SIG-M5 treated with dmso at 0.1 percent for 504 hours (cell line): Measurements from ENCODE around the gene SHISA6.

Experiments used
- DNase-seq: peaks from one replicate; lab custom pipeline; 2025; ENCODE audit not compliant: unreplicated experiment; lab: John Stamatoyannopoulos, UW

Gene SHISA6

DNA sequence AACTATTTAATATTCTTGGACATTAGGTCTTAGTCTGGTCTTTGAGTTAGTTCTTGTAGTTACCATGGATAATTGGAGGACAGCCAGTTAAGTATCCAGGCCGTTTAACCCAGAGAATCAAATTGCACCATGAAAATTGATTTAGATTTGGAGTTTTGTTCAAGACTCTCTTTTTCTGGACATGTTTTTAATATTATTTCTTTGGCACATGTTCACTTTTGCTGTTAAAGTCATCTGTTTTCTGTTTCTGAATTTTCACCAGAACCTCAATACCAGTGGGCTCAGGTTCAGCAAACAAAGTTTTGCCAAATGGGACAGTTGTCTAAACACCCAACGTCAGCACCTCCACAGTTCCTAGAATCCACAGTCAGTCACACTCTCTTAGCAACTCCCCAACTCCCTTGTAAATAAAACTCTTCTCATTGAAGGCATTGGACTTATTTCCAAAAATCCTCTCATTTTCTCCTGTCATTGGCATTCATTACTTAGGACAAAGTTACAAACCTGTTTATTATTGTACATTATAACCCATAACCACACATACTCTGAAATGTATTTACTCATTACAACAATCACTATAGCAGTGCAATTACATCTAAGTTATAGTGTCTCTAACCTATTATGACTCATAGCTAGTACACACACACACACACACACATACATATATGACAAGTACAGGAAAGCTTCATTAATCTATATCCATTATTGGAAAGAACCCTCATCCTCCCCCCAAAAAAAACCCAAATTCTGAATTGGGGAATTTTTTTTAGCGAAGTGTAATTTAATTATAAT lies 323.8 kb downstream of the SHISA6 start:
- no peak for DNase-seq

DNA sequence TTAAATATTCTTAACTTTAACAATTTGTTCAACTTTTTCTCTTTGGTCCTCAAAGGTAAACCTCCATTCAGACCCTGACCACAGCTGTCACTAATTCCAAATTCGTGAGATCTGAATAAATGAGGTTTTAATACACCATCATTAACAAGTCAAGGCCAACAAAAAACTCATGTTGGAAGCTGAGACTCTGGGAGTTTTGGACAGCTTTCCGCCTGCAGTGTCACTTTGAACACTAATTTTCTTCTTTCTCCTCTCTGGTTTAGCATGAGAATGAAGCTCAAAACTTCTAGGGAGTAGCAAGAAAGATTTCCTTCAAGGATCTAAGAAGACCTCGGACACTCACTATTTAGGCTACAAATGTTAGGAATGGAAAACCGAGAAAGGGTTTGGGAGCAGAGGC lies 324.6 kb downstream of the SHISA6 start:
- DNase-seq: no peak

DNA sequence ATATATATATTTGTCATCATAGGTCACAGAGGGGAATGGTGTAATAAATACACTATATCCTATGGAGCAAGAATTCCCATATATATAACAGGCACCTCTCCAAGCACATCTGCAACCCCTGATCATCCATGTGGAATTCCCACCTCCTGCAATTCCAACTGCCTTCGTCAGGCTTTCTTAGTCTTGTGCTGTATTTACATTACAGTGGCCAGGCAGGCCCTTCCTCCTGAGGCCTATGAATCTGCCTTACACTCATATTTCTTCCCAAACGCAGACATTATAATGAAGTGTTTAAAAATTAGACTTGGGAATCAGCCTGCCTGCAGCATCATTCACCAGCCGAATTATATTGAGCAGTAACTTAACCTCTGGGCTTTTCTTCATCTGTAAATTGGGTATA lies 338.0 kb downstream of the SHISA6 start:
- no peak for DNase-seq

DNA sequence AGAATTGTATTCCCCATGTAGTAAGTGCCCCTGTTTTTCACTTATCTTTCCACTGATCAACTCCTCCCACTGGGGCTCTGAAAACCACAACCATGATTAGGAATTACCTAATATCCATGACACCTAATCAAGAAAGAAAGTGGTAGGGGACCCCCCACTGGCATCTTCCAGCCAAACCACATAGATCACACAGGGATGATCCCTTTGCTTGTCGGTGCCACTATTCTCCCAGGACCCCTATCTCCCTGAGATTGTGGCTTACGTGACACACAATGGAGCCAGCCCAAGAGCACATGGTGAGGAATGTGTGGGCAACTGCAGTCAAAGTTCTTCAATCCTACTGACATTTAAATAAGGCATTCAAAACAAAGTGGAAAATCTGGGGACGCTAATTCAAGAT lies 339.7 kb downstream of the SHISA6 start:
- DNase-seq: no peak

DNA sequence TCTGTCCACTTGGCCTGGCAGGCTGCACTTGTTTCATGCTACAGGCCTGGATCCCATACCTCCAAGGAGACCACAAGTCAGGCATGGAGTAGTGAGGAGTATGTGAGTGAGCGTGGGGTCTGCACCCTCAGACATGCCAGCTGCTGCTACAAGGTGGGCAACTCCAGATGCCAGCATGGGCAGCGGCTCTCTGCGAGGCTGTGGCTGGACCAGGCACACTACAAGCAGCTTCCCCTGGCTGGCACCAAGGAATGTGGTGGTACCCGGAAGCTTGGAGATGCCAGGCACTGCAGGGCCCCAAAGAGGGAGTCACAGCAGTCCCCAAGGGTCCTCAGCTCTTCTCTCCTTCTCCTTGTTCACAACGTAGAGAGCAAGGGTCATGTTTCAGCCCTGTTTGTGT lies 341.2 kb downstream of the SHISA6 start:
- no peak for DNase-seq

DNA sequence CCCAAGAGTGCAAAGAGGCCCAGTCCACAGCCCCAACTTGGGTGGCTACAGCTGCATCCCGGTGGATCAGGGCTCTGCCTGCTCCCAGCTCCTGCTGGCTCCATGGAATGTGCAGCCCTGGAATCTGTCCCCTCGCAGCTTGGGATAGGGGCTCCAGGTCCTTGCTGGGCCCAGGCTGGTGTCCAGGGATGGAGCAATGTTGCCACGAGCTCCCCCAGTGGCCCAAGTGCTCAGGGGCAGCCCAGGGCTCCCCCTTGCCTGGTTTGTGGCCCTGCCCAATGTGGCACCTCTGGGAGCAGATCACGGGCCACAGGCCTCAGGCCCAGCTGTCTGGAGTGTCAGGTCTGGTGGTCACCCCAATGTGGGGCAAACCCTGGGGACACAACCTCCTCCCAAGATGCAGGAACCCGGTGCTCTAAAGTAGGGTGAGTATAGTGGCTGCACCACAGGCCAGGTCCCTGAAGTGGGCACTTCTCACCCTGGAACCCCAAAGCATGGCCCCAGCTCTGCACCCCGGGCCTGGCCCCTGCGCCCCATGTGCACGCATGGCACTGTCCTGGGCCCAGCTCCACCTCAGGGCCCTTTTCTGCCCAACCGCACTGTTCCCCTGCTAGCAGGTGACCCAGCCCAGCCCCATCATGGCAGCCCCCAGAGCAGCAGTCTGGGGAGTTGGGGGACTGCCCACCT lies 342.4 kb downstream of the SHISA6 start:
- no peak for DNase-seq

DNA sequence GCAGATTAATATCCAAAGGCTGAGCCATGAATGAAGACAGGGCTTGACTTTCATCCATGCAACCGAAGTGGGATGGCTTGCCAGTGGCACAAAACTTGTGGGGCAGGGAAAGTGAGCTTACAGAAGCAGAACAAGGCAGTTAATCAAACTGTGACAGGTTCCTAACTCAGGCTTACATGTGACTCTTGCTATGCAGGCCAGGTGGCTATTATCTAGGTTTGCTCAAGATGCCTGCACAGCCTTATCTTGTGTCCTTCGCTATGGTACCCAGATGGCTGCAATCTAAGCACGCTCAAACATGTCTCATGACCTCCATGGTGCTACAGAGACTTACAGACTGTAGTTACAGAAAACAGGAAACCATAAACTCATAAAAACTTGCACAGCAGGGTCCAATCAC lies 348.7 kb downstream of the SHISA6 start:
- DNase-seq: no peak

DNA sequence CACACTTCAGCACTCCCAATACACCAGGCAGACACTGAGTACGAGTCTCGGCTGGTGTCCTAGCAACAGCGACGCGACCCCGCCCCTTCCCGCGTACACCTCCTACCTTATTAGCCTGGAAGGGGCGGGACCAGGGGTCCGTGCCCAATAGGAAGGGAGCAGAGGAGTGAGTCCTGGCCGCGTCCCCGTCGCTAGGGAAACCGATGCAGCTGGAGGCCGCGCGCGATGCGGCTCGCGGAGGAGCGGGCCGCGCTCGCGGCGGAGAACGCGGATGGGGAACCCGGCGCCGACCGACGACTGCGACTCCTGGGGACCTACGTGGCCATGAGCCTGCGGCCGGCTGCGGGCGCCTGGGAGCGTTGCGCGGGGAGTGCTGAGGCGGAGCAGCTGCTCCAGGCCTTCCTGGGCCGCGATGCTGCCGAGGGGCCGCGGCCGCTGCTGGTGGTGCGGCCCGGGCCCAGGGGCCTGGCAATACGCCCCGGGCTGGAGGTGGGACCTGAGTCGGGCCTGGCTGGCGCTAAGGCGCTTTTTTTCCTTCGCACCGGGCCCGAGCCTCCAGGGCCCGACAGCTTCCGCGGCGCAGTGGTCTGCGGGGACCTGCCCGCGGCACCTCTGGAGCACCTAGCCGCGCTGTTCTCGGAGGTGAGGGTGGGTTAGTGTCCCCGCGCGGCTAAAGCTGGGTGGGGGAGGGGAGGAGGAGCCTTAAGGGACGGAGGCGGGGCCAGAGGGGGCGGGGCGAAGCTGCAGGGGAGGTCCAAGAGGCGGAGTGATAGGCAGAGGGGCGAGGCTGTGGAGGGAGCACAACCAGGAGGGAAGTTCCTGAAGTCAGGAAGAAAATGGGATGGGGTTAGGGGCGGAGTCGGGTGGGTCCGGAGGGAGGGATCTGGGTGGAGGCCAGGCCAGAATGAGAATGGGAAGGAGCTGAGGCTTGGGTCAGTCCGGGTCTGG lies 357.5 kb downstream of the SHISA6 start, which contains the start of gene DNAH9:
TSS of gene DNAH9 (plus strand) at position 197 of the 948 bp plus-strand sequence. CDS start at position 226, 29 bp downstream.
- DNase-seq: no peak

DNA sequence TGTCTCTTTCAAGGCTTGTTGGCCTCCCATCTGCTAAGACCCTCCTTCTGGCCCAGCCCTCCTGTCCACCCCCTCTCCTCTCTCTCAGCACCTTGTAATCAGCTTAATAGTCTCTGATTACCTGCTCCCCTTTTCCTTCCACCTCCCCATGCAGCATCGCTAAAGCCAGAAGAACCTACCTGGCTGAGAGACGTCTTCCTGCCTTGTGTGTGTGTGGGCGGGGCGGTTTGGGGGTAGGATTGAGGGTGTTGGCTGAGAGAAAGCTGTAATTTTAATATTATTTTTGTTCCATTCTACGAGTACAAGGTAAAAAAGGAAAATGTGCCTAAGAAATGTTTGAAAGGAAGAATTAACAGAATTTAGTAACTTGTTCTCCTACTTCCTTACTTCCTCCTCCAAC lies 360.6 kb downstream of the SHISA6 start:
- DNase-seq: no peak

DNA sequence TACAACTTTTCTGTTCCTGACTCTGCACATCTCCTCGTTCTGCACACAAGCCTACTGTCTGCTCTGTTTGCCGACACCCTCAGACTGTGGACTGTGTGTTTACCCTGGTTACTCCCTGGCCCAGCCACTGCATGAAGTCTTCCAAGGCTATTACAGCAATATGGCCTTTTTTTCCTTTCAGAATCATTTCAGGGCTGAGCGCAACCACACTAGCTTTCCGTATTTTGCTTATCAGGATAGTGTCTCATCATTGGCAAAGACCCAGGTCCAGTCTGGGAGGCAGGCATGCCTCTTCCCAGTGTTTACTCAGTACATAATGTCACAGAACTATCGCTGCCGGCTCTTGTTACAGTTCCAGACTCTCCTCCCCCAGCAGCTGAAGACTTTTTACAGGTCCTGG lies 367.4 kb downstream of the SHISA6 start:
- no peak for DNase-seq

DNA sequence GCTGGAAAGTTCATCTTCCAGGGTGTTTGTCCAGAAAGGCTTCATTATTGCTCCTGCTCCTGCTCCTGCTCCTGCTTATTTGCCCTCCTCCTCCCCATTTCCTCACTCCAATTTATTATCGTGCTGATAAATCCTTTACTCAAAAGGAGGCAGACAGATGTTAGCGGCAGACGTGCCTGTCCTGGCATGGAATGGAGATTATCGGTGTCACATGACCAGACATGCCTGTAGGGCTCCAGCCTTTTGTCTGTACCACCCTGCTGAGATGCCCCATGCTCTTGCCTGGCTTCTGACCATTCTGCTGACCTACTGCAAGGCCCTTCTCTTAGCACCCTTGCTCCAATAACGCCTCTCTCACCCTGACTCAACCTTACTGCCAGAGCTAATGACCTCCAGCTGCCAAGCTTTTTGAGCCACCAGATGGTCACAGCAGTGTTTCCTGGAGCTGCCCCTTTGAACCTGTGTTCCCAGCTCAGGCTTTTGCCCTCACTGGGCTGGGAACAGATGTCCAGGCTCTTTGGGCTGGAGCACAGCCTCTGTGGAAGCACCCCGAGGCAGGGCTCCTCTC lies 370.1 kb downstream of the SHISA6 start:
- DNase-seq: no peak

DNA sequence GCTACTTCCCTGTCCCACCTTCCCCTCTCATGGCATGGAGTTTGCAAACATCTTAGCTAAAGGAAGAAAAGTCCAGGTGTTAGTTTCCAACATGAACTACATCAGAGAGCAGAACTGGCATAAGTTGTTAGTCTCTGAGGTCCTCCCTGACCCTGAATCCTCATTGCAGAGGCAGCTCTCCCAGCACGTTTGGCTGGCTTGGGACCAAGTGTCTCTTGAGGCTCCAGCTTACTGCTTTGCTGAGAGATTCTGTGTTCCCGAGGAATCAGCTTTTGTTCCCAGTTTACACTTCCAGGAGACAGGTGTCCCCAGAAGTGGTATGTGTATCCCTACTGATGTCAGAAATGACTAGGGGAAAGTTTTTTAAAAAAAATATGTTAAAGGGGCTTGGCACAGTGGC lies 371.9 kb downstream of the SHISA6 start:
- no peak for DNase-seq
